Neural crest cell (in vitro differentiated cells): ENCODE data around the gene DDX27. TPM values are rescaled to one million over a fixed set of nuclear protein-coding genes. Genes with fewer than 3 reads are reported as not detected.
"Not testable (repeated sequence)": the region's sequence is repeated elsewhere in the genome, so short reads cannot be mapped to it uniquely, and the experiment has no call there.

ENCODE experiments used
- DNase-seq: peaks from one replicate; pipeline ENCODE4 v3.0.0; 2021; ENCODE audit warnings: low read depth, mixed read lengths, low spot score
- H3K27ac Mint-ChIP-seq: one replicate; pipeline ENCODE4 v1.8.0; 2021; ENCODE audit warnings: mild to moderate bottlenecking, mixed read lengths; ENCODE audit not compliant: unreplicated experiment
- H3K27me3 Mint-ChIP-seq: 2 replicates; pipeline ENCODE4 v1.8.0; 2021; ENCODE audit warnings: low read depth, mild to moderate bottlenecking, mixed read lengths
- H3K36me3 Mint-ChIP-seq: 2 replicates; pipeline ENCODE4 v1.8.0; 2021; ENCODE audit warnings: low read depth, mild to moderate bottlenecking, mixed read lengths
- H3K4me1 Mint-ChIP-seq: 2 replicates; pipeline ENCODE4 v1.8.0; 2021; ENCODE audit warnings: mixed read lengths
- H3K4me3 Mint-ChIP-seq: one replicate; pipeline ENCODE4 v1.8.0; 2021; ENCODE audit warnings: mild to moderate bottlenecking, mixed read lengths
- H3K9me3 Mint-ChIP-seq: 2 replicates; pipeline ENCODE4 v1.8.0; 2021; ENCODE audit warnings: mixed read lengths
- total RNA-seq: library from RNA; stranded (reverse); gene quantifications from 2 replicates; pipeline ENCODE4 v1.2.1, GENCODE V29; 2021
- TF ChIP-seq, protein P1 (sequence below): fragments of 200-600 bp; sonication (generic); conservative IDR thresholded peaks from 2 replicates; pipeline ENCODE4 v1.5.0; 2021; ENCODE audit warnings: antibody characterized with exemption, mild to moderate bottlenecking

DDX27 gene
- total RNA-seq, 1 donor from 2014 or later = 33.2 TPM

DNA sequence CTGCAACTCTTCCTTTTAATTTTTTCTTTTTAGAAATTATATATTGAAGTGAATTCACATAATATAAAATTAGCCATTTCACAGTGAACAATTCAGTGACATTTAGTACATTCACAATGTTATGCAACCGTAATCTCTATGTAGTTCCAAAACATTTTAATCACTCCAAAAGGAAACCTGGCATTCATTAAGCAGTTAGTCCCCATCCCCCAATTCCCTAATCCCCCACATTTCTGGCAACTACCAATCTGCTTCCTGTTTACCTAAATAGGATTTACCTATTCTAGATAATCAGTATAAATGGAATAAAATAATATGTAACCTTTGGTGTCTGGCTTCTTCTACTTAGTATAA lies 8.5 kb upstream of the DDX27 start:
- Mint-ChIP-seq H3K27ac (no peak overlapping the region), H3K4me1 (no peaks in the 10 kb centered on the region)

DNA sequence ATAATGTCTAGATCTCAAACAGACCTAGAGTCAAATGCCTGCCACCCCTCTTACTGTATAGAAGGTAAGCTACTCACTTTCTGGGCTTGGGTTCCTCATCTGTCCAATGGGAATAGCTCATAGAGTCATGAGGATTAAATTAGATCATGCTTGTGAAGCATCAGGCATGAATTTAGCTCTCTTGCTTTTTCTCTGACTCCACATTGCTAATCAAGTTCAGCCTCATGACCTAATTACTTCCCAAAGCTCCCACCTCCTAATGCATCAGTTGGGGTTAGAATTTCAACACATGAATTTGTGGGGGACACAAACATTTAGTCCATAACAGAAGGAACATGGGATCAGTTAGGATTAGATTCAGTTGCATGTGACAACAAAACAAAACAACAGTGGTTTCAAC lies 4.6 kb upstream of the DDX27 start:
- TF ChIP-seq, protein P1, sequence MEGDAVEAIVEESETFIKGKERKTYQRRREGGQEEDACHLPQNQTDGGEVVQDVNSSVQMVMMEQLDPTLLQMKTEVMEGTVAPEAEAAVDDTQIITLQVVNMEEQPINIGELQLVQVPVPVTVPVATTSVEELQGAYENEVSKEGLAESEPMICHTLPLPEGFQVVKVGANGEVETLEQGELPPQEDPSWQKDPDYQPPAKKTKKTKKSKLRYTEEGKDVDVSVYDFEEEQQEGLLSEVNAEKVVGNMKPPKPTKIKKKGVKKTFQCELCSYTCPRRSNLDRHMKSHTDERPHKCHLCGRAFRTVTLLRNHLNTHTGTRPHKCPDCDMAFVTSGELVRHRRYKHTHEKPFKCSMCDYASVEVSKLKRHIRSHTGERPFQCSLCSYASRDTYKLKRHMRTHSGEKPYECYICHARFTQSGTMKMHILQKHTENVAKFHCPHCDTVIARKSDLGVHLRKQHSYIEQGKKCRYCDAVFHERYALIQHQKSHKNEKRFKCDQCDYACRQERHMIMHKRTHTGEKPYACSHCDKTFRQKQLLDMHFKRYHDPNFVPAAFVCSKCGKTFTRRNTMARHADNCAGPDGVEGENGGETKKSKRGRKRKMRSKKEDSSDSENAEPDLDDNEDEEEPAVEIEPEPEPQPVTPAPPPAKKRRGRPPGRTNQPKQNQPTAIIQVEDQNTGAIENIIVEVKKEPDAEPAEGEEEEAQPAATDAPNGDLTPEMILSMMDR = no peak
- H3K36me3 Mint-ChIP-seq = peaks cover 5% of the 10 kb centered on the region
- DNase-seq = no peak
- no peaks in the 10 kb centered on the region for H3K27me3 Mint-ChIP-seq
- peaks cover 5% of the 10 kb centered on the region for H3K9me3 Mint-ChIP-seq
- H3K4me3 Mint-ChIP-seq = no peak overlapping the region
- H3K27ac Mint-ChIP-seq = no peak overlapping the region
- H3K4me1 Mint-ChIP-seq = peaks cover 15% of the 10 kb centered on the region

More for the DNA sequence above, 8.5 kb upstream of the DDX27 start:
- DNase-seq = no peak
- Mint-ChIP-seq H3K27me3 (no peaks in the 10 kb centered on the region), H3K9me3 (peaks cover 5% of the 10 kb centered on the region), H3K4me3 (no peak overlapping the region), H3K36me3 (peaks cover 5% of the 10 kb centered on the region)
- TF ChIP-seq, protein P1 = no peak

DNA sequence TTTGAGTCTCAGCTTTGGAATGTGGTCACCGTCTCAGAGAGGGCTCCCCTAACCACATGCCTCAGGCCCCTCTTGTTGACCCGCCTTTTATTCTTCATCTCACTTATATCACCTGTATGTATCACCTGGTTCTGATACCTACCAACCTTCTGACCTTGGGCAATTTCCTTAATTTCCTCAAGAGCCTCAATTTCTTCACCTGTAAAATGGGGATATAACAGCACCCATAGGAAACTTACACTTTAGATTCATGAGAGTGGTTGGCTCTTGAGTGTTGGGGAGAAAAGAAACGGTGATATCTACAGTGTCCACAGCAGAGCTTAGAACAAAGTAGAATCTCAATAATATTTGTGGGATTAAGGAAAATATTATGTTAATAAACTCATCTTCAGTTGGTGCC lies 4.0 kb upstream of the DDX27 start:
- H3K4me3 Mint-ChIP-seq = no peak overlapping the region

DNA sequence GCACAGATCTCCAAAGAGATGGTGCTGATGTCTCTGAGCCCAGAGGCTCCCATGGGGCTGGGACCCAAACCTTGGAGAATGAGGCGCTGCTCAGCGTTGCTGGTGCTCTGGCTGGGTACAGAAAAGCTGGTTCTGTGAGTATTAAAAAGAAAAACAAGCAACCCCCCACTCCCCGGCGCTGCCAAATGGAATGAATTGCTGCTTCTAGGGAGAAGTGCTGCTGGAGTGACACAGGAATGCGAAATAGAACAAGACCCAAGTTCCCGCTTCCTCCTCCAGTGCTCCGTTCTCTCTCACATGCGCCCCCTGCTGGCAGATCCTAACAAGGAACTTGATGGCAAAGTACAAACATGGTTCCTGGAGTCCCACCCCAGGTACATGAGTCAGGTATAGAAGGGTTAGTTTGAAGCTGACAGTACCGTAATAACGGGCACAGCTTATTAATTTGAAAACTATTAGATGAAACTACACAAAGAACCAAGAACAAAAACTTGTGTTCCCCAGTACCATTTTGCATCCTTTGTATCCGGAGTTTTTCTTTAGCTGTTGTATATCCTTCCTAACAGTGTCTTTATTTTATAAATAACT lies 2.1 kb upstream of the DDX27 start:
- DNase-seq = peak; percentile 98
- Mint-ChIP-seq H3K27me3 (no peaks in the 10 kb centered on the region), H3K27ac (peak overlapping the region; percentile 80), H3K4me3 (peak overlapping the region; percentile 88), H3K36me3 (no peaks in the 10 kb centered on the region), H3K9me3 (no peaks in the 10 kb centered on the region), H3K4me1 (peaks cover 26% of the 10 kb centered on the region)
- TF ChIP-seq, protein P1 = peak; percentile 94

More for the DNA sequence above, 4.0 kb upstream of the DDX27 start:
- peaks cover 2% of the 10 kb centered on the region for H3K9me3 Mint-ChIP-seq
- no peak overlapping the region for H3K27ac Mint-ChIP-seq
- H3K4me1 Mint-ChIP-seq = peaks cover 21% of the 10 kb centered on the region
- no peaks in the 10 kb centered on the region for H3K27me3 Mint-ChIP-seq
- peaks cover 2% of the 10 kb centered on the region for H3K36me3 Mint-ChIP-seq
- TF ChIP-seq, protein P1 = no peak
- DNase-seq = no peak

DNA sequence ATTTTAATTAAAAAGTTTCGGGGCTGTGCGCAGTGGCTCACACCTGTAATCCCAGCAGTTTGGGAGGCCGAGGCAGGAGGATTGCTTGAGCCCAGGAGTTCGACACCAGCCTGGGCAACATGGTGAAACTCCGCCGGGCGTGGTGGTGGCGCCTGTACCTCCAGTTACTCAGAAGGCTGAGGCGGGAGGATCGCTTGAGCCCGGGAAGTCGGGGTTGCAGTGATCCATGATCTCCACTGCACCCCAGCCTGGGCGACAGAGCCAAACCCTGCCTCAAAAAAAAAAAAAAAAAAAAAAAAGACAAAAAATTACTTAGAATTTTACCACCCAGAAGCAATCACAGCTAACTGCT lies 501 bp upstream of the DDX27 start:
- H3K9me3 Mint-ChIP-seq, H3K36me3 Mint-ChIP-seq, DNase-seq, H3K27me3 Mint-ChIP-seq: not testable (repeated sequence)
- H3K4me3 Mint-ChIP-seq = peak overlapping the region; percentile 89
- H3K27ac Mint-ChIP-seq = peak overlapping the region; percentile 63
- peaks cover 26% of the 10 kb centered on the region for H3K4me1 Mint-ChIP-seq

DNA sequence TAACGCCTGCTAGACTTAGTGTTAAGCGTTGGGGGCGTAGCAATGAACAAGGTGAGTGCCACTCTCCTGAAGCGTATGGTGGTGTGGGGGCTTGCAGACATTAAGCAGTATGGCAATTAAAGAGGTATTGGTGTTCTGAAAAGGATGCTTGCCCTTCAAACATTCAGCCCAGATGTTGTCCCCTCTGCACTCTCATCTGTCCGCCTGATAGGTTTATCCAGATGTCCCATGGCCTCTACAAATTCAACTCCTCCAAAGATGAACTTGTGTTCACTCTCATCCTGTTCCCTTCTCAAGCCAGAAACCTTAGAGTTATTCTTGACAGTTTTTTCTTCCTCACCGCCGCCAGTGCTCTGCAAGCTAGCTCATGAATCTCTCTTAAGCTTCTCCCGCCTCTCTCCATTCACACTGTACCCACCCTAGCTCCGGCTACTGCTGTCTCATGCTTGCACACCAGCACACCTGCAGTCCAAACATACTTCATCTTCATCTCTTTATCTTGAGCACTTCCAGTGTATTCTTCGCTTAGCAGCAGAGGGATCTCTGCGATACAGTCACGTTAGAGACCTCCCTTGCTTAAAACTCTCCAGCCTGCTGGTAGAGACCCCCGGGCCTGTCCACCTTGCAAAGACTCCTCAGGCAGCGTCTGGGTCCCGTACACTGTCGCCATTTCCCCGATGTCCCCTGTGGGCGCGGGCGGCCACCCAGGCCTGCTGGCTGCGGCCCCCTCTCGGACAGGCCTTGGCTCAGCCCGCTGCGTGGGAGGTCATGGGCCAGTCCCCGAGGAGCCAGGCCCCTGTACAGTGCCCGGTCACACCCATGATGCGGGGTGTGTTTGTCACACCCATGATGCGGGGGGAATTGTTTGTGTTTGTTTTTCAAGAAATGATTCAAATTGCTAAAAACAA lies 962 bp downstream of the DDX27 start:
- H3K36me3 Mint-ChIP-seq = peaks cover 3% of the 10 kb centered on the region
- peak overlapping the region; percentile 89 for H3K4me3 Mint-ChIP-seq
- DNase-seq = no peak
- peaks cover 26% of the 10 kb centered on the region for H3K4me1 Mint-ChIP-seq
- TF ChIP-seq, protein P1 = no peak
- H3K9me3 Mint-ChIP-seq = no peaks in the 10 kb centered on the region
- H3K27ac Mint-ChIP-seq = peak overlapping the region; percentile 81
- H3K27me3 Mint-ChIP-seq = no peaks in the 10 kb centered on the region
